ENCODE measurements around the gene SLC17A4.

The SLC17A4 gene

GRCh38 chr6:25788305-25788922 lies 33.9 kb downstream of the SLC17A4 start:
- no peaks in the 10 kb centered on the region for H3K36me3 ChIP-seq (ENCODE audit: insufficient read depth, low read length)
- no peaks in the 10 kb centered on the region for H3K4me1 ChIP-seq (ENCODE audit: insufficient read depth, low read length, poor library complexity, severe bottlenecking)
- no peak overlapping the region for H3K4me3 ChIP-seq (ENCODE audit: low read length, poor library complexity, severe bottlenecking)
- no peaks in the 10 kb centered on the region for H3K27me3 ChIP-seq (ENCODE audit: insufficient read depth, low read length, poor library complexity, severe bottlenecking)
- H2AFZ ChIP-seq (ENCODE audit: low read length): no peak overlapping the region
- H3K79me2 ChIP-seq (ENCODE audit: insufficient read depth, low read length): no peaks in the 10 kb centered on the region
- TF ChIP-seq EZH2phosphoT487 (IDR thresholded peaks at IDR 0.05; ENCODE audit: borderline replicate concordance) (no peak), CTCF (conservative IDR thresholded peaks at IDR 0.05; ENCODE audit: low read length) (peak; percentile 82)
- H3K9me3 ChIP-seq (ENCODE audit: insufficient read depth, low read depth, low read length): no peaks in the 10 kb centered on the region
- H3K9me2 ChIP-seq (replicated peaks; ENCODE audit: low read depth, low read length): no peaks in the 10 kb centered on the region
- H3K4me2 ChIP-seq (ENCODE audit: low read depth, low read length, poor library complexity, severe bottlenecking): no peak overlapping the region
- H3K9ac ChIP-seq (ENCODE audit: low read depth, low read length, poor library complexity, severe bottlenecking): no peak overlapping the region
- H3F3A ChIP-seq (ENCODE audit: low read depth): no peaks in the 10 kb centered on the region
- no peaks in the 10 kb centered on the region for H4K20me1 ChIP-seq (ENCODE audit: insufficient read depth, low read length, poor library complexity, severe bottlenecking)

- Histone ChIP-seq H3K4me1 (ENCODE audit: insufficient read depth, low read length, poor library complexity, severe bottlenecking) (no peaks in the 10 kb centered on the region), H4K20me1 (ENCODE audit: insufficient read depth, low read length, poor library complexity, severe bottlenecking) (no peaks in the 10 kb centered on the region), H3K4me2 (ENCODE audit: low read depth, low read length, poor library complexity, severe bottlenecking) (no peak overlapping the region), H3K27me3 (ENCODE audit: insufficient read depth, low read length, poor library complexity, severe bottlenecking) (no peaks in the 10 kb centered on the region), H3F3A (ENCODE audit: low read depth) (no peaks in the 10 kb centered on the region), H3K9ac (ENCODE audit: low read depth, low read length, poor library complexity, severe bottlenecking) (no peak overlapping the region), H3K9me2 (replicated peaks; ENCODE audit: low read depth, low read length) (no peaks in the 10 kb centered on the region), H3K9me3 (ENCODE audit: insufficient read depth, low read depth, low read length) (no peaks in the 10 kb centered on the region), H3K79me2 (ENCODE audit: insufficient read depth, low read length) (no peaks in the 10 kb centered on the region), H2AFZ (ENCODE audit: low read length) (no peak overlapping the region; the same call in 1 of the 2 replicates), H3K36me3 (ENCODE audit: insufficient read depth, low read length) (no peaks in the 10 kb centered on the region), H3K4me3 (ENCODE audit: low read length, poor library complexity, severe bottlenecking) (no peak overlapping the region)
- TF ChIP-seq EZH2phosphoT487 (IDR thresholded peaks at IDR 0.05; ENCODE audit: borderline replicate concordance) (no peak), CTCF (conservative IDR thresholded peaks at IDR 0.05; ENCODE audit: low read length) (no peak)
Measured at GRCh38 chr6:25789475-25789874, 34.9 kb downstream of the SLC17A4 start.

GRCh38 chr6:25792016-25792415 lies 37.5 kb downstream of the SLC17A4 start:
- no peaks in the 10 kb centered on the region for H3K9me2 ChIP-seq (replicated peaks; ENCODE audit: low read depth, low read length)
- no peaks in the 10 kb centered on the region for H3K9me3 ChIP-seq (ENCODE audit: insufficient read depth, low read depth, low read length)
- H2AFZ ChIP-seq (ENCODE audit: low read length): no peak overlapping the region
- H4K20me1 ChIP-seq (ENCODE audit: insufficient read depth, low read length, poor library complexity, severe bottlenecking): no peaks in the 10 kb centered on the region
- no peak for TF ChIP-seq EZH2phosphoT487 (IDR thresholded peaks at IDR 0.05; ENCODE audit: borderline replicate concordance)
- no peak for TF ChIP-seq CTCF (conservative IDR thresholded peaks at IDR 0.05; ENCODE audit: low read length)
- no peaks in the 10 kb centered on the region for H3K36me3 ChIP-seq (ENCODE audit: insufficient read depth, low read length)
- no peak overlapping the region for H3K9ac ChIP-seq (ENCODE audit: low read depth, low read length, poor library complexity, severe bottlenecking)
- no peak overlapping the region for H3K4me3 ChIP-seq (ENCODE audit: low read length, poor library complexity, severe bottlenecking)
- no peaks in the 10 kb centered on the region for H3K4me1 ChIP-seq (ENCODE audit: insufficient read depth, low read length, poor library complexity, severe bottlenecking)
- H3K79me2 ChIP-seq (ENCODE audit: insufficient read depth, low read length): no peaks in the 10 kb centered on the region
- H3K27me3 ChIP-seq (ENCODE audit: insufficient read depth, low read length, poor library complexity, severe bottlenecking): no peaks in the 10 kb centered on the region
- no peaks in the 10 kb centered on the region for H3F3A ChIP-seq (ENCODE audit: low read depth)
- H3K4me2 ChIP-seq (ENCODE audit: low read depth, low read length, poor library complexity, severe bottlenecking): no peak overlapping the region

Measured in Loucy (cell line).